ENCODE results near the gene PCID2. TPM values are rescaled to one million over a fixed set of nuclear protein-coding genes. Genes with fewer than 3 reads are reported as not detected.

PCID2 gene
- total RNA-seq, 3 donors from 2014 or later: 50.2 to 79.2 (median 76.7) TPM

- TF ChIP-seq CTCF (IDR thresholded peaks at IDR 0.05): no peak
- no peak for TF ChIP-seq POLR2A (IDR thresholded peaks at IDR 0.05)
- no peak for TF ChIP-seq POLR2AphosphoS5 (IDR thresholded peaks at IDR 0.05)
- H3K27ac ChIP-seq: no peak overlapping the region
- H3K36me3 ChIP-seq: peaks cover 2% of the 10 kb centered on the region
- no peaks in the 10 kb centered on the region for H3K9me3 ChIP-seq
- no peak for DNase-seq (ENCODE audit: low spot score in 2 of 2)
- H3K4me1 ChIP-seq: no peaks in the 10 kb centered on the region
- no peak overlapping the region for H3K4me3 ChIP-seq
- no peaks in the 10 kb centered on the region for H3K27me3 ChIP-seq
- intact Hi-C loops (cut with DNase I; ENCODE audit: low total_unique reads): no loop called here
These were observed 23.7 kb downstream of the PCID2 start for GRCh38 chr13:113184568-113185440.

- Histone ChIP-seq H3K4me3 (no peak overlapping the region), H3K4me1 (no peaks in the 10 kb centered on the region), H3K27me3 (no peaks in the 10 kb centered on the region), H3K36me3 (peaks cover 7% of the 10 kb centered on the region), H3K27ac (no peak overlapping the region), H3K9me3 (no peaks in the 10 kb centered on the region)
- no peak for DNase-seq (ENCODE audit: low spot score in 2 of 2)
- intact Hi-C loops (cut with DNase I; ENCODE audit: low total_unique reads): no loop called here
- TF ChIP-seq CTCF (IDR thresholded peaks at IDR 0.05): no peak
- TF ChIP-seq POLR2A (IDR thresholded peaks at IDR 0.05): no peak
- no peak for TF ChIP-seq POLR2AphosphoS5 (IDR thresholded peaks at IDR 0.05)
These were observed 24.9 kb downstream of the PCID2 start for GRCh38 chr13:113183450-113184129.

DNA sequence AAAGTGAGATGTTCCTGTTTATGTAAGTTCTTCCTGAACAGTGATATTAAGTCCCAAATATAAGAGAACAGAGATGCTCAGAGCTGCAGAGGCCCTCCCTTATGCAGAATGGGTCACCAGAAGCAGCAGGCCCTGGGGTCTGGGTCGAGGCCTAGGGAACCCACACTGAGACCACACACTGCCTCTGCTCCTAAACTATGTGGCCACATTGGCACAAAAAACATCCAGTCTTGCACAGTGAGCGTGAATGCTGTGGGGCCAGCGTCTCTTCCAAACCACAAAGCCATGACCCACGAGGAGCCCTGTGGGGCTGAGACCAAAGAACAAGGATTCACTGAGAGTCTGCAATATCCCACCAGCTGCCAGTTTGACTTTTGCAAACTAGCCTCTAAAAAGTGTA, 26.4 kb downstream of the PCID2 start:
- no peak for DNase-seq (ENCODE audit: low spot score in 2 of 2)
- no peak overlapping the region for H3K27ac ChIP-seq
- intact Hi-C loops (cut with DNase I; ENCODE audit: low total_unique reads): no loop called here
- no peaks in the 10 kb centered on the region for H3K27me3 ChIP-seq
- TF ChIP-seq CTCF (IDR thresholded peaks at IDR 0.05) (no peak), POLR2A (IDR thresholded peaks at IDR 0.05) (no peak), POLR2AphosphoS5 (IDR thresholded peaks at IDR 0.05) (no peak)
- H3K4me1 ChIP-seq: no peaks in the 10 kb centered on the region
- no peak overlapping the region for H3K4me3 ChIP-seq
- H3K9me3 ChIP-seq: no peaks in the 10 kb centered on the region
- H3K36me3 ChIP-seq: peaks cover 16% of the 10 kb centered on the region

DNA sequence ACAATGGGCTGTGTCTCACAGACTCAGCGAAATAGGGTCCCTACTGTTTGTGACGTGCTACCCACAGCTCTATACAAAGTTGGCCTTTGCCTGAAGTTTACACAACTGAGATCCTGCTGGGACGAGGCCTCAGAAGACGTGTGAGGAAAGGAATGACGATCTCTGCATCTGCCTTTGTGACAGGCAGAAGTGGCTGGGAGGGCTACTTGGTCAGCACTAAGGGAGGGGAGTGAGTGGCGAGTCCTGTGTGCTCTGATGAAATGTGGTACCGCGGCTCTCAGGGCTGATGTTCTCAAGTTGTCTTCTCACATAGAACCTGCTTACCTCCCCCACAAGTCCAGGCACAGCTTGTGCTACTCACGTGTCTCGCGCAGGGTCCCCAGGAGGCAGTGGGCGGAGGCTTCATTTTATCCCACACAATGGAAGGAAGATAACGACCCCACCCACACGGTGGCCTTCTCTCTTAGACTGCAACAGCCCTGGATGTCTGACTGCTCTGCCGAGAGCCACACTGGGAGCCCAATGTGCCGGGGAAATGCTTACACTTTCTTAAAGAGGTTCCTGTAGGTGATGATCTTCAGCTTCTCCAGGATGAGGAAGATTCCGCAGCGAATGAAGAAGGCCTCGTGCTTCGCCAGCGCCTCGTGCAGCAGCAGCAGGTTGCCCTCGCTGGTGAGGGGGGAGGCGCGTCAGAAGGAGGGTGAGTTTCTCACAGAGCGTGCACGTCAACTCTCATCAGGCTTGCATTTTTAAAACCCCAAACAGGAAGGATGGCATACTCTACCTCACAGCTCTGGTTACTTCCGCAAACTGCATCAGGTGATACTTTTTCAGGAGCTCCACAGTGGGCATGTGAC, 28.9 kb downstream of the PCID2 start:
- TF ChIP-seq POLR2AphosphoS5 (IDR thresholded peaks at IDR 0.05) (no peak), POLR2A (IDR thresholded peaks at IDR 0.05) (no peak), CTCF (IDR thresholded peaks at IDR 0.05) (no peak)
- Histone ChIP-seq H3K27ac (no peak overlapping the region), H3K36me3 (peaks cover 19% of the 10 kb centered on the region), H3K27me3 (no peaks in the 10 kb centered on the region), H3K4me3 (no peak overlapping the region), H3K4me1 (no peaks in the 10 kb centered on the region), H3K9me3 (no peaks in the 10 kb centered on the region)
- no peak for DNase-seq (ENCODE audit: low spot score in 2 of 2)
- intact Hi-C loops (cut with DNase I; ENCODE audit: low total_unique reads): no loop called here
